ENCODE measurements around the gene MYRF.
A peak's percentile ranks its signal among the peaks of the same experiment; 100 is the strongest.

MYRF gene

GRCh38 chr11:61718621-61719302 is 33.7 kb upstream of the MYRF start (continued):
- TF ChIP-seq PATZ1 (tag by site-specific recombination; IDR thresholded peaks at IDR 0.05) (peak; percentile 88), ZNF830 (tag by site-specific recombination; IDR thresholded peaks at IDR 0.05; ENCODE audit: low read depth) (no peak), CTCF (tag by site-specific recombination; IDR thresholded peaks at IDR 0.05) (peak; percentile 64), ZNF391 (tag by site-specific recombination; IDR thresholded peaks at IDR 0.05; ENCODE audit: borderline replicate concordance, low read depth) (peak; percentile 51; the same call in 1 of the 2 replicates), ZBTB8A (tag by site-specific recombination; IDR thresholded peaks at IDR 0.05) (peak; percentile 76), IKZF3 (tag by site-specific recombination; IDR thresholded peaks at IDR 0.05) (peak; percentile 75), ZNF449 (tag by site-specific recombination; IDR thresholded peaks at IDR 0.05) (peak; percentile 75; the same call in 1 of the 2 replicates), SP2 (tag by site-specific recombination; IDR thresholded peaks at IDR 0.05) (peak; percentile 65), ATF2 (tag by site-specific recombination; IDR thresholded peaks at IDR 0.05; ENCODE audit: low read depth) (peak; percentile 90), ZNF335 (tag by site-specific recombination; conservative IDR thresholded peaks at IDR 0.05) (peak; percentile 53), ZIC2 (tag by site-specific recombination; IDR thresholded peaks at IDR 0.05) (peak; percentile 43), ZNF660 (tag by site-specific recombination; IDR thresholded peaks at IDR 0.05) (0 out of 2 replicates have a peak, but pooled peaks have one; percentile 8), BCL11A (tag by site-specific recombination; IDR thresholded peaks at IDR 0.05; ENCODE audit: low read depth) (0 out of 2 replicates have a peak, but pooled peaks have one; percentile 54), SCRT2 (tag by site-specific recombination; IDR thresholded peaks at IDR 0.05) (no peak), KLF8 (tag by site-specific recombination; IDR thresholded peaks at IDR 0.05) (peak; percentile 50; the same call in 1 of the 2 replicates), HIC1 (tag by site-specific recombination; IDR thresholded peaks at IDR 0.05) (peak; percentile 53; the same call in 1 of the 2 replicates), ZNF2 (tag by site-specific recombination; IDR thresholded peaks at IDR 0.05) (no peak; the same call in 1 of the 2 replicates), SP7 (tag by site-specific recombination; IDR thresholded peaks at IDR 0.05) (peak; percentile 67), ZNF366 (tag by site-specific recombination; conservative IDR thresholded peaks at IDR 0.05) (peak; percentile 41; the same call in 1 of the 2 replicates), WT1 (tag by site-specific recombination; IDR thresholded peaks at IDR 0.05) (peak; percentile 26; the same call in 1 of the 2 replicates), ZXDB (tag by site-specific recombination; IDR thresholded peaks at IDR 0.05) (0 out of 2 replicates have a peak, but pooled peaks have one; percentile 20), BCL6B (tag by site-specific recombination; IDR thresholded peaks at IDR 0.05) (no peak), GLIS1 (tag by site-specific recombination; IDR thresholded peaks at IDR 0.05) (peak; percentile 90), ZEB2 (tag by site-specific recombination; IDR thresholded peaks at IDR 0.05) (0 out of 2 replicates have a peak, but pooled peaks have one; percentile 43), ZNF658 (tag by site-specific recombination; IDR thresholded peaks at IDR 0.05) (no peak)
